Measurements from ENCODE around the gene SIPA1L3. TPM values are rescaled to one million over a fixed set of nuclear protein-coding genes. Genes with fewer than 3 reads are reported as not detected.

The SIPA1L3 gene
- total and polyA plus RNA-seq, 2 experiments from 2014 or later: 15.7 to 54.1 TPM

GRCh38 chr19:38148337-38148736, 241.3 kb downstream of the SIPA1L3 start (continued):
- TF ChIP-seq ZNF462 (CRISPR knock-in tag; IDR thresholded peaks at IDR 0.05) (no peak), EZH2 (IDR thresholded peaks at IDR 0.05; ENCODE audit: low read depth, unreplicated experiment) (no peak), CTCF (conservative IDR thresholded peaks at IDR 0.05; ENCODE audit: low read depth in 2 of 2) (no peak), JUNB (IDR thresholded peaks at IDR 0.05; ENCODE audit: unreplicated experiment) (no peak), ETS1 (IDR thresholded peaks at IDR 0.05) (no peak)

- peak; percentile 84 for ATAC-seq
- no peak for TF ChIP-seq ETS1 (IDR thresholded peaks at IDR 0.05)
- TF ChIP-seq ZNF331 (CRISPR knock-in tag; IDR thresholded peaks at IDR 0.05; ENCODE audit: low read depth): no peak
- TF ChIP-seq EZH2 (IDR thresholded peaks at IDR 0.05; ENCODE audit: low read depth, unreplicated experiment): no peak
Observed at GRCh38 chr19:38149661-38150061, 242.7 kb downstream of the SIPA1L3 start.

More at GRCh38 chr19:38149661-38150061, 242.7 kb downstream of the SIPA1L3 start:
- no peaks in the 10 kb centered on the region for H3K27me3 ChIP-seq (ENCODE audit: insufficient read depth)
- DNase-seq (ENCODE audit: low spot score): peak; percentile 44
- no peak overlapping the region for H3K27ac ChIP-seq (ENCODE audit: low read depth)
- no peak overlapping the region for H2AFZ ChIP-seq
- H3K4me3 Mint-ChIP-seq: no peak overlapping the region
- H3K27me3 Mint-ChIP-seq (ENCODE audit: insufficient read depth, low read depth, poor library complexity): peaks cover 8% of the 10 kb centered on the region
- no peaks in the 10 kb centered on the region for H3K9me3 Mint-ChIP-seq
- H3F3A ChIP-seq (replicated peaks; ENCODE audit: low read depth): 0 out of 2 replicates have a peak, but pooled peaks cover 2% of the 10 kb centered on the region
- no peak overlapping the region for H3K4me3 ChIP-seq
- peaks cover 5% of the 10 kb centered on the region; the same call in 1 of the 2 replicates for H3K36me3 ChIP-seq (ENCODE audit: insufficient read depth)
- no peaks in the 10 kb centered on the region for H3K9me2 ChIP-seq (ENCODE audit: insufficient read depth)
- no peaks in the 10 kb centered on the region for H3K79me2 ChIP-seq (replicated peaks; ENCODE audit: insufficient read depth)
- no peak overlapping the region for H3K27ac Mint-ChIP-seq
- no peaks in the 10 kb centered on the region for H3K4me1 Mint-ChIP-seq
- H3K4me1 ChIP-seq (ENCODE audit: insufficient read depth): no peaks in the 10 kb centered on the region
- H4K20me1 ChIP-seq (replicated peaks; ENCODE audit: insufficient read depth): peaks cover 3% of the 10 kb centered on the region; the same call in 1 of the 2 replicates
- peaks cover 14% of the 10 kb centered on the region for H3K36me3 Mint-ChIP-seq (ENCODE audit: low read depth)
- H3K4me2 ChIP-seq: no peak overlapping the region

All from GM23338 (cell line).